ENCODE data around the gene AMOTL1.
"Not testable (repeated sequence)": the region's sequence is repeated elsewhere in the genome, so short reads cannot be mapped to it uniquely, and the experiment has no call there.

AMOTL1 gene

GRCh38 chr11:94910270-94910669 is 142.1 kb downstream of the AMOTL1 start:
- ATAC-seq (no peak), DNase-seq (ENCODE audit: low spot score in 2 of 2) (no peak)
- no peaks in the 10 kb centered on the region for H3K36me3 Mint-ChIP-seq
- H3K4me1 Mint-ChIP-seq: no peaks in the 10 kb centered on the region
- H3K9me3 Mint-ChIP-seq: no peaks in the 10 kb centered on the region
- H3K27ac Mint-ChIP-seq: no peak overlapping the region
- no peak overlapping the region for H3K4me3 Mint-ChIP-seq

GRCh38 chr11:94910779-94911178 is 142.6 kb downstream of the AMOTL1 start:
- no peak for DNase-seq (ENCODE audit: low spot score in 2 of 2)
- Mint-ChIP-seq H3K36me3 (no peaks in the 10 kb centered on the region), H3K9me3 (no peaks in the 10 kb centered on the region), H3K4me1 (no peaks in the 10 kb centered on the region), H3K27ac (no peak overlapping the region), H3K4me3 (no peak overlapping the region)
- ATAC-seq: no peak

GRCh38 chr11:94912806-94913205 is 144.7 kb downstream of the AMOTL1 start:
- Mint-ChIP-seq H3K4me1 (no peaks in the 10 kb centered on the region), H3K4me3 (no peak overlapping the region), H3K9me3 (no peaks in the 10 kb centered on the region), H3K36me3 (no peaks in the 10 kb centered on the region), H3K27ac (no peak overlapping the region)
- DNase-seq (ENCODE audit: low spot score in 2 of 2): no peak
- no peak for ATAC-seq

GRCh38 chr11:94913718-94914394 is 145.7 kb downstream of the AMOTL1 start:
- H3K36me3 Mint-ChIP-seq; H3K4me3 Mint-ChIP-seq; DNase-seq (ENCODE audit: low spot score in 2 of 2); ATAC-seq; H3K27ac Mint-ChIP-seq; H3K4me1 Mint-ChIP-seq; H3K9me3 Mint-ChIP-seq: not testable (repeated sequence)

GRCh38 chr11:94920311-94920710 is 152.2 kb downstream of the AMOTL1 start:
- H3K4me1 Mint-ChIP-seq: peaks cover 17% of the 10 kb centered on the region
- H3K27ac Mint-ChIP-seq: no peak overlapping the region
- no peak overlapping the region for H3K4me3 Mint-ChIP-seq
- no peaks in the 10 kb centered on the region for H3K36me3 Mint-ChIP-seq
- no peaks in the 10 kb centered on the region for H3K9me3 Mint-ChIP-seq
- DNase-seq (ENCODE audit: low spot score in 2 of 2) (no peak), ATAC-seq (no peak)

- Mint-ChIP-seq H3K4me3 (no peak overlapping the region), H3K36me3 (no peaks in the 10 kb centered on the region), H3K27ac (no peak overlapping the region), H3K4me1 (peaks cover 27% of the 10 kb centered on the region), H3K9me3 (no peaks in the 10 kb centered on the region)
- ATAC-seq: no peak
- DNase-seq (ENCODE audit: low spot score in 2 of 2): no peak
Observed at GRCh38 chr11:94922321-94923003, 154.3 kb downstream of the AMOTL1 start.

- DNase-seq (ENCODE audit: low spot score in 2 of 2): no peak
- no peak overlapping the region for H3K4me3 Mint-ChIP-seq
- H3K4me1 Mint-ChIP-seq: peaks cover 27% of the 10 kb centered on the region
- no peak overlapping the region for H3K27ac Mint-ChIP-seq
- no peaks in the 10 kb centered on the region for H3K9me3 Mint-ChIP-seq
- ATAC-seq: no peak
- no peaks in the 10 kb centered on the region for H3K36me3 Mint-ChIP-seq
Observed at GRCh38 chr11:94923004-94923334, 154.8 kb downstream of the AMOTL1 start.

GRCh38 chr11:94924171-94924572 is 156.0 kb downstream of the AMOTL1 start:
- H3K4me3 Mint-ChIP-seq: peak overlapping the region; percentile 0

GRCh38 chr11:94924612-94925011 is 156.5 kb downstream of the AMOTL1 start:
- no peaks in the 10 kb centered on the region for H3K9me3 Mint-ChIP-seq
- ATAC-seq: peak; percentile 63
- H3K27ac Mint-ChIP-seq: peak overlapping the region; percentile 73
- H3K4me3 Mint-ChIP-seq: peak overlapping the region; percentile 0
- H3K4me1 Mint-ChIP-seq: peaks cover 27% of the 10 kb centered on the region
- DNase-seq (ENCODE audit: low spot score in 2 of 2): no peak
- H3K36me3 Mint-ChIP-seq: no peaks in the 10 kb centered on the region

More at GRCh38 chr11:94924171-94924572, 156.0 kb downstream of the AMOTL1 start:
- no peak for DNase-seq (ENCODE audit: low spot score in 2 of 2)
- peak overlapping the region; percentile 73 for H3K27ac Mint-ChIP-seq
- no peaks in the 10 kb centered on the region for H3K9me3 Mint-ChIP-seq
- peaks cover 27% of the 10 kb centered on the region for H3K4me1 Mint-ChIP-seq
- peak; percentile 27 for ATAC-seq
- no peaks in the 10 kb centered on the region for H3K36me3 Mint-ChIP-seq

GRCh38 chr11:94925422-94926270 is 157.5 kb downstream of the AMOTL1 start:
- no peaks in the 10 kb centered on the region for H3K9me3 Mint-ChIP-seq
- H3K4me1 Mint-ChIP-seq: peaks cover 27% of the 10 kb centered on the region
- DNase-seq (ENCODE audit: low spot score in 2 of 2) (no peak), ATAC-seq (no peak)
- H3K36me3 Mint-ChIP-seq: no peaks in the 10 kb centered on the region
- H3K27ac Mint-ChIP-seq: peak overlapping the region; percentile 73
- H3K4me3 Mint-ChIP-seq: no peak overlapping the region

GRCh38 chr11:94926271-94926625 is 158.1 kb downstream of the AMOTL1 start:
- Mint-ChIP-seq H3K4me3 (no peak overlapping the region), H3K4me1 (peaks cover 27% of the 10 kb centered on the region), H3K9me3 (no peaks in the 10 kb centered on the region), H3K36me3 (no peaks in the 10 kb centered on the region), H3K27ac (peak overlapping the region; percentile 73)
- ATAC-seq (no peak), DNase-seq (ENCODE audit: low spot score in 2 of 2) (no peak)

Data from stimulated activated effector memory CD8-positive, alpha-beta T cell treated with anti-CD3 and anti-CD28 coated beads, Interleukin-12 subunit alpha, Interleukin-12 subunit beta, amount 100 ng/mL, for 72 hours (primary cell).